Measurements from ENCODE around the gene SND1.
"Not testable (repeated sequence)": the region's sequence is repeated elsewhere in the genome, so short reads cannot be mapped to it uniquely, and the experiment has no call there.

Gene SND1

DNA sequence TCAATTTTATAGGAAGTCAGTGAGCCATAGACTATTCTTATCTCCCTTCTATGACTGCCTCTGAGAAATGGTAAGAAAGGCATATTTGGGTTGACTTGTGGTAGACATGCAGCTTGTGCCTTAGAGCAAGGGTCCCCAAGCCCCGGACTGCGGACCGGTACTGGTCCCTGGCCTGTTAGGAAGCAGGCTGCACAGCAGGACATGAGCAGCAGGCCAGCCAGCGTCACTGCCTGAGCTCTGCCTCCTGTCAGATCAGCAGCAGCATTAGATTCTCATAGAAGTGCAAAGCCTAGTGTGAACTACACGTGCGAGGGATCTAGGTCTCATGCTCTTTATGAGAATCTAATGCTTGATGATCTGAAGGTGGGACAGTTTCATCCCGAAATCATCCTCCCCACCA lies 180.6 kb downstream of the SND1 start:
- Histone ChIP-seq H3K27ac (no peak overlapping the region), H3K4me3 (no peak overlapping the region)
- no peak for DNase-seq (ENCODE audit: low spot score)
- TF ChIP-seq, protein P1, sequence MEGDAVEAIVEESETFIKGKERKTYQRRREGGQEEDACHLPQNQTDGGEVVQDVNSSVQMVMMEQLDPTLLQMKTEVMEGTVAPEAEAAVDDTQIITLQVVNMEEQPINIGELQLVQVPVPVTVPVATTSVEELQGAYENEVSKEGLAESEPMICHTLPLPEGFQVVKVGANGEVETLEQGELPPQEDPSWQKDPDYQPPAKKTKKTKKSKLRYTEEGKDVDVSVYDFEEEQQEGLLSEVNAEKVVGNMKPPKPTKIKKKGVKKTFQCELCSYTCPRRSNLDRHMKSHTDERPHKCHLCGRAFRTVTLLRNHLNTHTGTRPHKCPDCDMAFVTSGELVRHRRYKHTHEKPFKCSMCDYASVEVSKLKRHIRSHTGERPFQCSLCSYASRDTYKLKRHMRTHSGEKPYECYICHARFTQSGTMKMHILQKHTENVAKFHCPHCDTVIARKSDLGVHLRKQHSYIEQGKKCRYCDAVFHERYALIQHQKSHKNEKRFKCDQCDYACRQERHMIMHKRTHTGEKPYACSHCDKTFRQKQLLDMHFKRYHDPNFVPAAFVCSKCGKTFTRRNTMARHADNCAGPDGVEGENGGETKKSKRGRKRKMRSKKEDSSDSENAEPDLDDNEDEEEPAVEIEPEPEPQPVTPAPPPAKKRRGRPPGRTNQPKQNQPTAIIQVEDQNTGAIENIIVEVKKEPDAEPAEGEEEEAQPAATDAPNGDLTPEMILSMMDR (IDR thresholded peaks at IDR 0.05), result no peak

DNA sequence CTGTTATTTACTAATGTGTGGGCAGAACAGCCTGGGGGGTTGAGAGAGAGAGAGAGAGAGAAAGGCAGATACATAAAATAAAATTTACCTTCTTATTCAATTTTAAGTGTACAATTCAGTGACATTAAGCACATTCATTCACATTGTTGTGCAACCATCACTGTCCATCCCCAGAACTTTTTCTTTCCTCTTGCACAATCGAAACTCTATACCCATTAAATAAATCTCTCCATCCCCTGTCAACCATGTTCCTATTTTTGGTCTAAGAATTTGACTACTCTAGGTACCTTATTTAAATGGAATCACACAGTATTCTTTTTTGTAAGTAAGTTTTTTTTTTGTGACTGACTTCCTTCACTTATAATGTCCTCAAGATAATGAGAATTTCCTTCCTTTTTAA lies 181.6 kb downstream of the SND1 start:
- TF ChIP-seq, protein P1 (IDR thresholded peaks at IDR 0.05), result no peak
- no peak overlapping the region for H3K27ac ChIP-seq
- H3K4me3 ChIP-seq, result no peak overlapping the region
- no peak for DNase-seq (ENCODE audit: low spot score)

DNA sequence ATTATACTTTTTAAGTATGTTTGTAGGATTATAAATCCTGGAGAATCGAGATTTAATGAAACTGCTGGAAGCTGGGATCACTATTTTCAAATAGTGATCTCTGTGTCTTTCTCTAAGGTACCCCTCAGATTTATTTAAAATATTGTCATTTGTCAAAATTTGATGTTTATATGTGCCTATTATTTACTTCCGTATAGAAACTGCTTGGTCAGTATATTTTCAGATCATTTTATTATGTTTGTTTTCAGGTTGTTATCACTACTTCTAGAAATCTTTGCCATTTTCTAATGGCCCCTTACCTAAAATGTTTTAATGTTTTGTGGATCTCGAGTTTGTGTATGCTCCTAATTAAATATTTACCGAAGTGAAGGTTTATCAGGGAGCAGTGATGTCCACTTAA lies 183.7 kb downstream of the SND1 start:
- TF ChIP-seq, protein P1 (IDR thresholded peaks at IDR 0.05), result no peak
- H3K4me3 ChIP-seq, result no peak overlapping the region
- no peak overlapping the region for H3K27ac ChIP-seq
- no peak for DNase-seq (ENCODE audit: low spot score)

DNA sequence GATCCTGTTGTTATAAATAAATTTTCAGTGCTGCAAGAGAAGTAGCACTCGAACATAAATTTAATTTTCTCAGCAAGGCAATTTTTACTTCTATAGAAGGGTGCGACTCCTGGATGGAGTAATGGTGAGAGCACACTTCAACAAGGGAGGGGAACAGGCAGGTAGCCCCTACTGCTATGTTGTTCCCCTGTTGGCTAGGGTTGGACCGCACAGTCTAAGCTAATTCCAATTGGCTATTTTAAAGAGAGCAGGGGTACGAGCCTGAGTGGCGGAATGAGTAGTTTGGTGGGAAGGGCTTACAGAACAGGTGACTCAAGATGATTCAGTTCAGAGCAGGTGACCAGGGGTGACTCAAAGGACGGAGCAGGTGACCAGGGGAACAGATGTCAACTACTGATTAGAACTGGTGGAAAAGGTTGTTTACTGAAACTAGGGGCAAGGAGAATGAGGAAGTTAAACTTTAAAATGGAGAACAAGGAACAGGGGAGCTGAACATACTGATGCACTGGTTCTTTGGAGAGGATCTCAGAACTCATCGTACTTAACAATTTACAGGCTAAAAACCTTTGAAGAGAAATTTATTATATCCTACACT lies 185.9 kb downstream of the SND1 start:
- H3K4me3 ChIP-seq; H3K27ac ChIP-seq; DNase-seq (ENCODE audit: low spot score): not testable (repeated sequence)

DNA sequence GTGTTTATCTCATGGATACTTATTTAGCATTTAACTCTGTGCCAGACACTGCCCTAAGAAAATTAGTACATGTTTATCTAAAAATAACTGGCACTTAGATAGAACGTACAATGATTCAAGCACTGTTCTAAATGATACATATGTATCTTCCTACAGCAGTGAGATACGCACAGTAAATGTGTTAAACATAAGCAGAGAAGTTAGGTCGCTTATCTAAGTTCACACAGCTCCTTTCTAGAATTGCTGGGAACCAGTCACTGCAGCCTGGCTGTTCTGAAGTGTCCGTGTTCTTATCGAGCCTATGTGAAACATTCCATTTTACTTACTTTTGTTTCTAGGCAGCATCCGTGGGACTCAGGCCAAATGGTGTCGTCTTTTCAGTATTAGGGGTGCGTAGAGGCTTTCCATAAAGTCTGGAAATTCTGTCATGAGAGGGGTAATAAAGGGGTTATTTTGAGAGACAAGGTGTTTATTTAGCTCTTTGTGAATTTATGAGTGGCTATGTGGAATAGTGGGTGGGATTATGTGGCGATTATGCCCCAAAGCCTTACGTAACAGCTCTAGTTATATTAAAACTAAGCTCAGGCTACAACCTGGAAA lies 186.9 kb downstream of the SND1 start:
- no peak for DNase-seq (ENCODE audit: low spot score)
- Histone ChIP-seq H3K4me3 (no peak overlapping the region), H3K27ac (no peak overlapping the region)
- TF ChIP-seq, protein P1 (IDR thresholded peaks at IDR 0.05), result no peak

DNA sequence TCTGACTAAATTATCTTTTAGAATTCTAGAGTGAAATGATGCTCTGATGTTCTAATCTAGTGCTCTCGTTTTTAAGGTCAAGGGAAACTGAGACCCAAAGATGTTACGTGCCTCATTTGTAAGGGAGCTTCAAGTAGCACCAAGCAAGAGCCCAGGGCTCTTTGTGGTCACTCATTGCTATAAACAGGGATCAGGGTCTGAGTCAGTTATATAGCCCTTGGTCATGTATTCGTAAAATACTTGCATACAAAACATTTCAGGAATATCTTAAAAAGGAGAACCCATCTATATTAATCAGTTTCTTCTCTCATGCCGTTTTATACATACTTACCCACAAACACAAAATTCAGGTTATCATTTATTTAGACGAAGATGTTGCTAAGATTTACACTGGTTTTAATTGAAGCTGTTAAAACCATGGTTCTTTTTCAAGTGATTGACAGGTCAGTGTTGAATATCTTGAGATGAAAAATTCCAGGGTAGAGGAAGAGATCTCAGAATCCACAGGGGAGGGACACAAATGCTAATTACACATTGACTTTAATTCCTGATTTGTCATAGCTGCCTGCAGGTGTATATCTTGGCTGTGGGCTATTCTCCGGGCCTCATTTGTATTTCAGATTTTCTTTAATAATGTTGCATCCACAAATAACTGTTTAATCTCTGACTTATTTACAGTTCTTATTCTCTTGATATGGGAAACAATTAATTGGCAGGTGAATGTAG lies 188.4 kb downstream of the SND1 start:
- H3K4me3 ChIP-seq, result no peak overlapping the region
- no peak for DNase-seq (ENCODE audit: low spot score)
- TF ChIP-seq, protein P1 (IDR thresholded peaks at IDR 0.05), result no peak
- no peak overlapping the region for H3K27ac ChIP-seq

DNA sequence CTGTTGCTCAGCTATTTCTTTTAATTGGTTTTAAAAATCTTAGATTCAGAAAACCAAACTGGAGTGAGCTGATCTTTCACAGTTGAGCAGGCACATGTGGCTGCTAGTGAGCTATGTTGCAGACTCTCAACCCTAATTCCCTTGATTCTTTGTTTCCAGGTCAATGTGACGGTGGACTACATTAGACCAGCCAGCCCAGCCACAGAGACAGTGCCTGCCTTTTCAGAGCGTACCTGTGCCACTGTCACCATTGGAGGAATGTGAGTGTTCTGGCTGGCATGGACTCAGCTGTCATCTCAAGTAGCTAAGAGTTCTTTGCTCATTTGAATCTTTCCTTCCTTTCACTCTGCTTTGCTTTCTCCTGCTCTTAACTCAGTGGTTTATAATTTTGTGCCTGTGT lies 192.2 kb downstream of the SND1 start:
- no peak overlapping the region for H3K4me3 ChIP-seq
- no peak overlapping the region for H3K27ac ChIP-seq
- no peak for DNase-seq (ENCODE audit: low spot score)

More for the DNA sequence above, 192.2 kb downstream of the SND1 start:
- TF ChIP-seq, protein P1 (IDR thresholded peaks at IDR 0.05), result no peak
